Ectodermal cell (in vitro differentiated cells): ENCODE measurements around the gene HIVEP3.

ENCODE experiments used
- H3K27ac ChIP-seq: 2 replicates; pipeline ENCODE4 v1.7.0; 2013; ENCODE audit warnings: mild to moderate bottlenecking, low read depth, low read length; ENCODE audit not compliant: insufficient read depth, poor library complexity, severe bottlenecking
- H3K27me3 ChIP-seq: 2 replicates; pipeline ENCODE4 v1.7.0; 2013; ENCODE audit warnings: mild to moderate bottlenecking, low read length; ENCODE audit not compliant: insufficient read depth, control insufficient read depth, poor library complexity, severe bottlenecking
- H3K36me3 ChIP-seq: one replicate; pipeline ENCODE4 v1.7.0; 2013; ENCODE audit warnings: low read length; ENCODE audit not compliant: control insufficient read depth, insufficient read depth
- H3K4me1 ChIP-seq: one replicate; pipeline ENCODE4 v1.7.0; 2013; ENCODE audit warnings: low read length; ENCODE audit not compliant: control insufficient read depth, insufficient read depth
- H3K4me3 ChIP-seq: 2 replicates; pipeline ENCODE4 v1.7.0; 2013; ENCODE audit warnings: low read depth, low read length, control low read depth; ENCODE audit not compliant: insufficient read depth
- H3K9me3 ChIP-seq: 2 replicates; pipeline ENCODE4 v1.7.0; 2013; ENCODE audit warnings: mild to moderate bottlenecking, low read length, moderate library complexity; ENCODE audit not compliant: control insufficient read depth
- WGBS, 2 experiments: methylation state at CpG; one replicate each; pipeline ENCODE4 v1.1.7; 2013; ENCODE audit warnings: missing lambda C conversion rate in 2 of 2; 5-methylcytosine and 5-hydroxymethylcytosine counted together

Gene HIVEP3

DNA sequence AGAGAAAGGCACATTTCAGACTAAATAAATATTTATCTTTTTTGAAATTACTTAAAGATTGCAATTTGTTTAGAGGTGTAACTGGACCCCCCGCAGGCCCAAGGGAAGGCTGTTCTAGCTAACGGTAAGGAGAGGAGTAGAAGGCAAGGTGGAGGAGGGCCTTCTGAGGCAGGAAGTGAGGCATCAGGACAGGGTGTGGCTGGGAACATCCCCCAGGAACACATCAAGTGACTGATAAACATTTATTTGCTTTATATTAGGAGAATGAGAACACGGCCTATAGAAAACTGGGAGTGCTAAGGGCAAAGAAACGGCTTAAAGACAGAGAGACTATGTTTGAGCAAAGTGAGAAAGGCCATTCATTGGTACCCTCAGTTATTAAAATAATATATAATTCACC is 23.2 kb downstream of the HIVEP3 start:
- Histone ChIP-seq H3K4me1 (peaks cover 11% of the 10 kb centered on the region), H3K27me3 (no peaks in the 10 kb centered on the region), H3K36me3 (no peaks in the 10 kb centered on the region), H3K27ac (no peak overlapping the region), H3K9me3 (no peaks in the 10 kb centered on the region), H3K4me3 (no peak overlapping the region)
- 92 to 94% methylated on average over 4 of the region's 4 CpGs for WGBS, 2 experiments

GRCh38 chr1:41894808-41895483 is 23.8 kb downstream of the HIVEP3 start:
- Histone ChIP-seq H3K27ac (no peak overlapping the region), H3K36me3 (no peaks in the 10 kb centered on the region), H3K27me3 (no peaks in the 10 kb centered on the region), H3K4me1 (peaks cover 12% of the 10 kb centered on the region), H3K4me3 (no peak overlapping the region), H3K9me3 (no peaks in the 10 kb centered on the region)
- 92 to 93% methylated on average over 6 of the region's 6 CpGs for WGBS, 2 experiments

- Histone ChIP-seq H3K4me3 (no peak overlapping the region), H3K9me3 (no peaks in the 10 kb centered on the region), H3K27me3 (no peaks in the 10 kb centered on the region), H3K4me1 (peaks cover 12% of the 10 kb centered on the region), H3K36me3 (no peaks in the 10 kb centered on the region), H3K27ac (no peak overlapping the region)
- WGBS, 2 experiments, result 79 to 82% methylated on average over 4 of the region's 4 CpGs
These were observed 24.5 kb downstream of the HIVEP3 start for GRCh38 chr1:41894101-41894807.

DNA sequence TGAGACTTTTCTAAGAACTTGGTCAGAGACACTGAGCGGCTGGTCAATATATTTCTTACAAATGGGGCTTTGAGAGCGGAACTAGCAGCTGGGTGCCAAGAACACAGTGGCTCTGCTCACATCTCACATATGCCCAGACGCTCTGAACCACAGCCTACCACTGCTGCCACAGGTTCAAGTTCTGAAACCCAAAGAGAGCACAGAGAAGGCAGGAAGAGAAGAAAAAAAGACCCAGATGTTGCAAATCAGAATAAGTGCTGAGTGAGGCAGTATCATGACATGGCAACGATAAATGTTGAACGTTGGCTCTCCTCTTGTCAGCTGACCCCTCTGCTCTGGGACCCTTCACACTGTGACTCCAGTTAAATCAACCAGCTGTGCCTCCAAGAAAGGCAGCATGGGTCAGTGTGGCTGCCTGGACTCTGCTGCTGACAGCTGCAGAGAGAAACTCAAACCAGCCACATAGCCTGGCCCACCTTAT is 26.4 kb downstream of the HIVEP3 start:
- Histone ChIP-seq H3K4me3 (no peak overlapping the region), H3K36me3 (no peaks in the 10 kb centered on the region), H3K27me3 (no peaks in the 10 kb centered on the region), H3K4me1 (peaks cover 12% of the 10 kb centered on the region), H3K9me3 (no peaks in the 10 kb centered on the region), H3K27ac (no peak overlapping the region)
- 88 to 89% methylated on average over 5 of the region's 5 CpGs for WGBS, 2 experiments

GRCh38 chr1:41891199-41891896 is 27.4 kb downstream of the HIVEP3 start:
- Histone ChIP-seq H3K27ac (no peak overlapping the region), H3K4me1 (peaks cover 12% of the 10 kb centered on the region), H3K9me3 (no peaks in the 10 kb centered on the region), H3K27me3 (no peaks in the 10 kb centered on the region), H3K36me3 (no peaks in the 10 kb centered on the region), H3K4me3 (no peak overlapping the region)
- WGBS, 2 experiments, result 62 to 63% methylated on average over 9 of the region's 9 CpGs

DNA sequence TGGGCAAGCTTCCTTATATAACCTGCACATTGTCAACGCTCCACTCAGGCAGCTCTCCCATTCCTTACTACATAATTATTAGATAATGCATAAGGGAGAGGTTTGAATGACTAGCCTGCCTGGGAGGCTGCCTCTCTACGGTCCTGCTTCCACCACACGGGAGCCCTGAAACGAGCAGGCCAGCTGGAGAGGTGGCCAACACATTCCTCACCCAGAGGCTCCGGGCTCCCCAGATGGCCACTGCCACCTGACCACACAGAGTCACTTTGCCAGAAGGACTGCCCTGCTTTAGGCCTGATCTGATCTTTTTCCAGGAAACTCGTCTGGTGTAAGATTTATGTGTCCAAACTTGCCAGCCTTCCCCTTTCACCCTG is 27.9 kb downstream of the HIVEP3 start:
- no peaks in the 10 kb centered on the region for H3K9me3 ChIP-seq
- H3K27me3 ChIP-seq, result no peaks in the 10 kb centered on the region
- H3K27ac ChIP-seq, result no peak overlapping the region
- WGBS, 2 experiments, result 82 to 87% methylated on average over 5 of the region's 6 CpGs
- H3K4me3 ChIP-seq, result no peak overlapping the region
- peaks cover 12% of the 10 kb centered on the region for H3K4me1 ChIP-seq
- H3K36me3 ChIP-seq, result no peaks in the 10 kb centered on the region

GRCh38 chr1:41889506-41890414 is 29.0 kb downstream of the HIVEP3 start:
- H3K4me1 ChIP-seq, result peaks cover 12% of the 10 kb centered on the region
- H3K36me3 ChIP-seq, result no peaks in the 10 kb centered on the region
- no peaks in the 10 kb centered on the region for H3K9me3 ChIP-seq
- H3K27ac ChIP-seq, result no peak overlapping the region
- WGBS, 2 experiments, result 91 to 95% methylated on average over 8 of the region's 8 CpGs
- no peaks in the 10 kb centered on the region for H3K27me3 ChIP-seq
- no peak overlapping the region for H3K4me3 ChIP-seq

DNA sequence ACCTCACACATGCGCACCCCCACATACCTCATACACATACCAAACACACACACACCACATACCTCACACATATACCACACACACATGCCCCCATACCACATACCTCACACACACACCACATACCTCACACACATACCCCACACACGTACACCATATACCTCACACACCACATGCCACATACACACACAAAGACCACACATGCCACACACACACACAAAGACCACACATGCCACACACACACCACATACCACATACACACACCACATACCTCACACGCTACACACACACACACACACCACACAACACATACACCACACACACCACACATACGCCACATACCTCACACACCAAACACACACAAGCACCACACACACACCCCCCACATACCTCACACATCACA is 30.0 kb downstream of the HIVEP3 start:
- whole genome bisulfite sequencing, 2 experiments, result 88 to 91% methylated on average over 4 of the region's 4 CpGs
- Histone ChIP-seq H3K36me3 (no peaks in the 10 kb centered on the region), H3K4me1 (peaks cover 12% of the 10 kb centered on the region), H3K9me3 (no peaks in the 10 kb centered on the region), H3K4me3 (no peak overlapping the region), H3K27ac (no peak overlapping the region), H3K27me3 (no peaks in the 10 kb centered on the region)

- Histone ChIP-seq H3K9me3 (no peaks in the 10 kb centered on the region), H3K4me1 (peaks cover 12% of the 10 kb centered on the region), H3K27me3 (no peaks in the 10 kb centered on the region), H3K36me3 (no peaks in the 10 kb centered on the region), H3K27ac (no peak overlapping the region), H3K4me3 (no peak overlapping the region)
- 96 to 100% methylated on average over 1 of the region's 1 CpG for WGBS, 2 experiments
These were observed 31.4 kb downstream of the HIVEP3 start for GRCh38 chr1:41887365-41887764.
